GM12891 (cell line): ENCODE measurements around the gene ITSN1.

Source experiments
- PAX5 ChIP-seq: IDR thresholded peaks from 2 replicates; pipeline ENCODE4 v1.6.1; 2011; ENCODE audit warnings: low read length, moderate library complexity, mild to moderate bottlenecking; ENCODE audit not compliant: insufficient read depth, severe bottlenecking
- POLR2A ChIP-seq: IDR thresholded peaks from 2 replicates; pipeline ENCODE4 v1.6.1; 2011; ENCODE audit warnings: low read depth, low read length, control low read depth
- POLR2AphosphoS5 ChIP-seq: IDR thresholded peaks from 2 replicates; pipeline ENCODE4 v1.6.1; 2011; ENCODE audit warnings: low read depth, low read length, control low read depth
- SPI1 ChIP-seq: IDR thresholded peaks from 2 replicates; pipeline ENCODE4 v1.6.1; 2011; ENCODE audit warnings: low read depth, low read length, control low read depth
- TAF1 ChIP-seq: IDR thresholded peaks from 2 replicates; pipeline ENCODE4 v1.6.1; 2011; ENCODE audit warnings: low read depth, low read length, control low read depth

- TF ChIP-seq POLR2A (no peak), TAF1 (no peak), POLR2AphosphoS5 (no peak), SPI1 (no peak), PAX5 (no peak)
These were observed 133.0 kb downstream of the ITSN1 start for GRCh38 chr21:33775100-33775828.
